B cell (primary cell): ENCODE measurements around the gene ALDH3A1. TPM values are rescaled to one million over a fixed set of nuclear protein-coding genes. Genes with fewer than 3 reads are reported as not detected.

Experiments
- ATAC-seq: fragments of 200-7000 bp; cut with Tn5 transposase; one replicate; pipeline ENCODE4 v1.10.0; 2021; ENCODE audit warnings: low read depth, mild to moderate bottlenecking, moderate number of reproducible peaks, moderate library complexity
- CTCF ChIA-PET: fragments of 350-600 bp; sonication (Branson Sonifier 250); formaldehyde crosslinking; loops from one replicate; lab custom pipeline; 2021; ENCODE audit warnings: antibody characterized with exemption, inconsistent platforms; lab: Charles Lee
- POLR2A ChIA-PET: fragments of 350-600 bp; sonication (Branson Sonifier 250); formaldehyde crosslinking; loops from one replicate; lab custom pipeline; 2021; ENCODE audit warnings: antibody characterized with exemption; lab: Charles Lee
- DNase-seq: peaks from one replicate; pipeline ENCODE4 v3.0.0; 2013
- H2AFZ ChIP-seq: 2 replicates; pipeline ENCODE4 v1.6.1; 2012; ENCODE audit warnings: mild to moderate bottlenecking, low read depth, low read length; ENCODE audit not compliant: insufficient read depth, poor library complexity, severe bottlenecking
- H3K27ac ChIP-seq, 2 donors: 1 replicate in 1 of 2; 2 replicates in 1 of 2; pipeline ENCODE4 v1.5.1; 2012 to 2013; ENCODE audit warnings: low read length in 2 of 2, mild to moderate bottlenecking in 2 of 2, moderate library complexity in 1 of 2
- H3K27me3 ChIP-seq, 4 experiments: fragments of 200-600 bp in 1 of 4; sonication (generic) in 1 of 4; replicated peaks in 1 of 4; 1 replicate in 2 of 4; 2 replicates in 2 of 4; pipeline versions ENCODE4 v1.6.1 to v1.7.0; 2013 to 2016; ENCODE audit warnings: low read length in 3 of 4, mild to moderate bottlenecking in 2 of 4, mixed read lengths in 1 of 4, moderate library complexity in 1 of 4; ENCODE audit not compliant: insufficient read depth in 4 of 4, control insufficient read depth in 3 of 4; ENCODE audit errors: control extremely low read depth in 1 of 4
- H3K36me3 ChIP-seq, 2 experiments: replicated peaks in 1 of 2; 1 replicate in 1 of 2; 2 replicates in 1 of 2; pipeline versions ENCODE4 v1.6.1 to v1.7.1; 2013; ENCODE audit warnings: low read length in 1 of 2; ENCODE audit not compliant: insufficient read depth in 2 of 2, control insufficient read depth in 1 of 2; ENCODE audit errors: control extremely low read depth in 1 of 2, extremely low read depth in 1 of 2
- H3K4me1 ChIP-seq, 2 donors: fragments of 200-600 bp in 1 of 2; sonication (generic) in 1 of 2; 1 replicate in 1 of 2; 2 replicates in 1 of 2; pipeline versions ENCODE4 v1.5.1 to v1.6.1; 2013 to 2017; ENCODE audit warnings: low read length in 2 of 2; ENCODE audit not compliant: control insufficient read depth in 2 of 2, insufficient read depth in 2 of 2
- H3K4me2 ChIP-seq: replicated peaks from 2 replicates; pipeline ENCODE3; 2012; ENCODE audit warnings: mild to moderate bottlenecking, low read depth, low read length; ENCODE audit not compliant: poor library complexity, severe bottlenecking
- H3K4me3 ChIP-seq, 5 experiments: fragments of 200-600 bp in 1 of 5; sonication (generic) in 1 of 5; 1 replicate in 3 of 5; 2 replicates in 2 of 5; pipeline versions ENCODE4 v1.5.1 to v1.7.0; 2011 to 2016; ENCODE audit warnings: low read length in 4 of 5, mild to moderate bottlenecking in 4 of 5, low read depth in 2 of 5, control low read depth in 1 of 5, moderate library complexity in 1 of 5; ENCODE audit not compliant: insufficient read depth in 1 of 5; ENCODE audit errors: control extremely low read depth in 1 of 5, extremely low read depth in 1 of 5
- H3K79me2 ChIP-seq: fragments of 200-600 bp; sonication (generic); one replicate; pipeline ENCODE4 v1.6.0; 2016; ENCODE audit warnings: low read length; ENCODE audit not compliant: control insufficient read depth, insufficient read depth
- H3K9ac ChIP-seq: fragments of 200-600 bp; sonication (generic); 2 replicates; pipeline ENCODE4 v1.6.1; 2017; ENCODE audit warnings: mild to moderate bottlenecking, low read length, moderate library complexity
- H3K9me3 ChIP-seq, 3 donors: one replicate each; pipeline versions ENCODE4 v1.6.1 to v1.7.1; 2013; ENCODE audit warnings: low read length in 2 of 3; ENCODE audit not compliant: control insufficient read depth in 2 of 3, insufficient read depth in 1 of 3; ENCODE audit errors: control extremely low read depth in 1 of 3
- H4K20me1 ChIP-seq: 2 replicates; pipeline ENCODE4 v1.6.0; 2012; ENCODE audit warnings: mild to moderate bottlenecking, low read length; ENCODE audit not compliant: insufficient read depth, control insufficient read depth, poor library complexity, severe bottlenecking
- H3K27ac Mint-ChIP-seq: one replicate; pipeline ENCODE4 v1.8.0; 2021; ENCODE audit warnings: mixed read lengths
- H3K27me3 Mint-ChIP-seq: one replicate; pipeline ENCODE4 v1.8.0; 2021; ENCODE audit warnings: mixed read lengths
- H3K4me1 Mint-ChIP-seq: one replicate; pipeline ENCODE4 v1.8.0; 2021; ENCODE audit warnings: mixed read lengths
- H3K4me3 Mint-ChIP-seq: one replicate; pipeline ENCODE4 v1.8.0; 2021; ENCODE audit warnings: mixed read lengths
- H3K9me3 Mint-ChIP-seq: one replicate; pipeline ENCODE4 v1.8.0; 2022; ENCODE audit warnings: mixed read lengths; ENCODE audit not compliant: insufficient read depth
- EZH2 ChIP-seq: IDR thresholded peaks from 2 replicates; pipeline ENCODE4 v1.6.1; 2012; ENCODE audit warnings: borderline replicate concordance, low read depth, mild to moderate bottlenecking, moderate library complexity, low read length; ENCODE audit not compliant: insufficient read depth, poor library complexity, severe bottlenecking
- WGBS: methylation state at CpG from one replicate; pipeline ENCODE4 v1.1.5; 2013; ENCODE audit warnings: missing lambda C conversion rate; ENCODE audit not compliant: insufficient coverage; 5-methylcytosine and 5-hydroxymethylcytosine counted together
- intact Hi-C: fragments of 100-400 bp; cut with micrococcal nuclease; formaldehyde crosslinking; loops from one replicate; pipeline ENCODE4 v1.10.0; 2022
- polyA plus RNA-seq: library from polyadenylated mRNA; depleted of rRNA; stranded (reverse); fragments of >200 nt; gene quantifications from 2 replicates; pipeline ENCODE4 v1.2.3, GENCODE V29; 2012
- total RNA-seq, 2 donors: library from RNA; stranded (reverse); fragments of 120-200 nt in 1 of 2; gene quantifications; 1 replicate in 1 of 2; 2 replicates in 1 of 2; pipeline versions ENCODE4 v1.2.3 to v1.2.4, GENCODE V29; 2013 to 2022
- TF ChIP-seq, protein P1 (sequence below): fragments of 200-600 bp; IDR thresholded peaks from one replicate; pipeline ENCODE4 v1.8.0; 2022; ENCODE audit warnings: antibody characterized with exemption, mild to moderate bottlenecking

ALDH3A1 gene
- total and polyA plus RNA-seq, 2 donors (not counting 1 experiment from before 2014, with no cell fraction given), result not detected

DNA sequence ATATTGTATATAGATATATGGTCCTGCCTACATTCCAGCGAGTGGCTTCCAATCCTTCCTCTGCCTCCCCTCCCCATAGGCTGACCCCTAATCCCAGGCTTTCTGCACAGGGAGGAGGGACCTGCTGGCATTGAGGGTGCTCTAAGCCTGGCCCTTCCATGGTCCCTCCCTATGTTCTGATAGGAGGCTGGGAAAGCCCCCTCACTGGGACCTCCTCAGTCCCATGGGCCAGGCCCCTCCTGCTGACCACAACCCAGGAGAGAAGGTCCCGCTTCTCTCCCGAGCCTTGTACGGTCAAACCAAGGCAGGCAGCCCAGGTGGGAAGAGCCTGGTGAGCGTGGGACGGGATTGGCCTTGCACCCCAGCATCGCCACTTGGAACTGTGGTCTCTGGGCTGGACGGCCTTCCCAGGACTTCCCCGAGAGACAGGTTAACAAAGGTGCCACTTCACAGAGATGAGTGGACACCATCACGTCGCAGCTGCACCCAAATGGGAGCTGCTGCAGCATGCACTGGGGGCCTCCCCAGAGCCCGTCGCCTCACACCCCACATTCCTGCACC is 859 bp downstream of the ALDH3A1 start:
- no peak overlapping the region for H3K9ac ChIP-seq
- ATAC-seq (no peak), DNase-seq (no peak)
- peaks cover 6 to 9% of the 10 kb centered on the region in 2 donors for H3K4me1 ChIP-seq
- H3K27me3 ChIP-seq, result peaks cover 0 to 12% (median 2%) of the 10 kb centered on the region in 4 experiments
- no peak overlapping the region for H3K27ac ChIP-seq
- H3K36me3 ChIP-seq, result no peaks in the 10 kb centered on the region
- H3K4me3 ChIP-seq, result no peak overlapping the region
- intact Hi-C loops, result no loop called here
- ChIA-PET POLR2A (no interaction called here), CTCF (interaction anchor here (0.6 to 1.8 kb wide), 3 partner anchors 8 to 107 kb away, joined by 3 to 4 read pairs (median 4); no protein-coding TSS in a partner anchor)
- H3K27me3 Mint-ChIP-seq, result peaks cover 10% of the 10 kb centered on the region
- H4K20me1 ChIP-seq, result no peaks in the 10 kb centered on the region
- no peaks in the 10 kb centered on the region for H3K9me3 Mint-ChIP-seq
- H3K4me1 Mint-ChIP-seq, result peaks cover 8% of the 10 kb centered on the region
- H3K79me2 ChIP-seq, result no peaks in the 10 kb centered on the region
- no peak overlapping the region for H3K4me2 ChIP-seq
- TF ChIP-seq, protein P1, sequence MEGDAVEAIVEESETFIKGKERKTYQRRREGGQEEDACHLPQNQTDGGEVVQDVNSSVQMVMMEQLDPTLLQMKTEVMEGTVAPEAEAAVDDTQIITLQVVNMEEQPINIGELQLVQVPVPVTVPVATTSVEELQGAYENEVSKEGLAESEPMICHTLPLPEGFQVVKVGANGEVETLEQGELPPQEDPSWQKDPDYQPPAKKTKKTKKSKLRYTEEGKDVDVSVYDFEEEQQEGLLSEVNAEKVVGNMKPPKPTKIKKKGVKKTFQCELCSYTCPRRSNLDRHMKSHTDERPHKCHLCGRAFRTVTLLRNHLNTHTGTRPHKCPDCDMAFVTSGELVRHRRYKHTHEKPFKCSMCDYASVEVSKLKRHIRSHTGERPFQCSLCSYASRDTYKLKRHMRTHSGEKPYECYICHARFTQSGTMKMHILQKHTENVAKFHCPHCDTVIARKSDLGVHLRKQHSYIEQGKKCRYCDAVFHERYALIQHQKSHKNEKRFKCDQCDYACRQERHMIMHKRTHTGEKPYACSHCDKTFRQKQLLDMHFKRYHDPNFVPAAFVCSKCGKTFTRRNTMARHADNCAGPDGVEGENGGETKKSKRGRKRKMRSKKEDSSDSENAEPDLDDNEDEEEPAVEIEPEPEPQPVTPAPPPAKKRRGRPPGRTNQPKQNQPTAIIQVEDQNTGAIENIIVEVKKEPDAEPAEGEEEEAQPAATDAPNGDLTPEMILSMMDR, result no peak
- no peak for TF ChIP-seq EZH2
- WGBS, result 94% methylated on average over 12 of the region's 13 CpGs
- no peak overlapping the region for H2AFZ ChIP-seq
- H3K9me3 ChIP-seq, result peaks cover 0 to 5% (median 0%) of the 10 kb centered on the region in 3 donors
- H3K27ac Mint-ChIP-seq, result no peak overlapping the region
- no peak overlapping the region for H3K4me3 Mint-ChIP-seq

DNA sequence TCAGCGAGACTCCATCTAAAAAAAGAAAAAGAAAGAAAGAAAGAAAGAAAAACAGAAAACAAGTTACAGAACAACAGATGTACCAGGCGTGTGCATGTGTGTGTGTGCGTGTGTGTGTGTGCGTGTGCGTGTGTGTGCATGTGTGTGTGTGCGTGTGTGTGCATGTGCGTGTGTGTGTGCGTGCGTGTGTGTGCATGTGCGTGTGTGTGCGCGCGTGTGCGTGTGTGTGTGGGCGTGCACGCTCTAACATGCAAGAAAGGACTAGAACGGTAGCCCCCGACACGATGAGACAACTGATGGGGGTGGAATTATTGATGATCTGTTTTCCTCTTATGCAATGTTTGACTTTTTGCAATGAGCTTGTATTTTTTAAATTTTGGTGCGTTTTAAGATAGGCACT is 1.6 kb downstream of the ALDH3A1 start:
- DNase-seq, result no peak
- H3K4me3 ChIP-seq, result no peak overlapping the region
- 96% methylated on average over 18 of the region's 20 CpGs for WGBS
- POLR2A ChIA-PET, result no interaction called here
- no peaks in the 10 kb centered on the region for H3K36me3 ChIP-seq
- no peaks in the 10 kb centered on the region for H3K79me2 ChIP-seq
- H2AFZ ChIP-seq, result no peak overlapping the region
- H3K27me3 ChIP-seq, result peaks cover 0 to 12% (median 2%) of the 10 kb centered on the region in 4 experiments
- H3K9ac ChIP-seq, result no peak overlapping the region
- no peak overlapping the region for H3K4me2 ChIP-seq
- H3K4me1 Mint-ChIP-seq, result peaks cover 6% of the 10 kb centered on the region
- H3K27me3 Mint-ChIP-seq, result peaks cover 10% of the 10 kb centered on the region
- no peak overlapping the region for H3K27ac ChIP-seq
- H3K9me3 Mint-ChIP-seq, result no peaks in the 10 kb centered on the region
- intact Hi-C loops, result no loop called here
- ATAC-seq, result no peak
- peaks cover 6 to 9% of the 10 kb centered on the region in 2 donors for H3K4me1 ChIP-seq
- no peak overlapping the region for H3K27ac Mint-ChIP-seq
- no peaks in the 10 kb centered on the region for H4K20me1 ChIP-seq
- CTCF ChIA-PET, result interaction anchor here (0.6 to 1.3 kb wide), 2 partner anchors 9 to 106 kb away, joined by 3 to 4 read pairs; no protein-coding TSS in a partner anchor
- TF ChIP-seq EZH2, result no peak
- TF ChIP-seq, protein P1, result no peak
- peaks cover 0 to 5% (median 0%) of the 10 kb centered on the region in 3 donors for H3K9me3 ChIP-seq
- H3K4me3 Mint-ChIP-seq, result no peak overlapping the region
